Medulla oblongata (tissue), 1 donor: ENCODE data around the gene SPPL2A.
A peak's percentile ranks its signal among the peaks of the same experiment; 100 is the strongest.
"Not testable (repeated sequence)": the region's sequence is repeated elsewhere in the genome, so short reads cannot be mapped to it uniquely, and the experiment has no call there.

ENCODE experiments used
- DNase-seq: peaks from one replicate; pipeline ENCODE4 v3.0.0-alpha.2; 2015; ENCODE audit errors: extremely low spot score

The SPPL2A gene

GRCh38 chr15:50773389-50773788 is 7.9 kb upstream of the SPPL2A start:
- no peak for DNase-seq

- no peak for DNase-seq
Observed at GRCh38 chr15:50767332-50767861, 1.9 kb upstream of the SPPL2A start.

DNA sequence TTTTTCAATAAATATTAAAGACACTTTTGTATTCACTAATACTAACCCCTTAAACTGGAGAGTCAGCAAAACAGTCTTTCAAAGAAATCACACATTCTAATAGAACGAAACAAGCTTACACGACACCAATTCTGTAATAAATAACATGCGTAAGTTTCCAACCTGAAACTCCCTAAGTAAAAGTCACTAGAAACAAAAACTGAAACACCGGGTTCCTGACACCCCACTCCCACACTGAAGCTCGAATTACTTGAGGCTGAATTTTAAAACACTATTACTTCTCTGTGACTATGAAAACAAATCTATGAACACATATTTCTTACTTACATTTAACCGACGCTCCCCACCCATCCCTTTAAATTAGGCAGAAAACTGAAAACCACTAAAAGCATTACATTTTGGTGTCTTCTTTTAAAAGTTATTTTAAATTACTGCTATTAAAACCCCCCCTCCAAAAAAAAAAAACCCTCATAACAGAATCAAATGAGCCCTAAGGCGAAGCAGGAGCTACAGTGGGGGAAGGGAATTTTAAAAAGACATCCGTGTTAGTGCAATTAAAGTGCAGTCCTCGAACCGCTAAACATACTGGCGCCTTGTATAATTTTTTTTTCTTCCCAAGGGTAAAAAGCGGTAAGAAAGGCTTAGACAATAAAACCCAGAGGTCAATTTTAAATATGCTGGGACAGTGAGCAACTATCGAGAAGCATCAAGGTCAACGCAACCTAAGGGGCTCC is 878 bp downstream of the SPPL2A start:
- DNase-seq, result peak; percentile 43

GRCh38 chr15:50758712-50759205 is 6.7 kb downstream of the SPPL2A start:
- no peak for DNase-seq

DNA sequence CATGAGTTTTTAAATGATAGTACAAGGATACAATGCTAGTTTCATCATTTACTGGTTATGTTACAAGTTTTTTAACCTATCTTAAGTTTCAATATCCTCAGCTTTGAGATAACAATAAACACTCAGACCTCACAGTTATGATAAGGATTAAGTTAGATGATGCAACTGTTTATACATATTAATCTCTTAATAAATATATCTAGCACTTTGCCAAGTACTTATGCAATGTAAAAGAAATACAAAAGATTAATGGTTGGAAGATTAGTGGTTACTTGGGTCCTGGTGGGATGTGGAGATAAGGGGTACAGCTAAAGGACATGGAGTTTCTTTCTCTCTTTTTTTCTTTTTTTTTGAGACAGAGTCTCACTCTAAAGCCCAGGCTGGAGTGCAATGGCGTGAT is 12.0 kb downstream of the SPPL2A start:
- DNase-seq, result no peak

DNA sequence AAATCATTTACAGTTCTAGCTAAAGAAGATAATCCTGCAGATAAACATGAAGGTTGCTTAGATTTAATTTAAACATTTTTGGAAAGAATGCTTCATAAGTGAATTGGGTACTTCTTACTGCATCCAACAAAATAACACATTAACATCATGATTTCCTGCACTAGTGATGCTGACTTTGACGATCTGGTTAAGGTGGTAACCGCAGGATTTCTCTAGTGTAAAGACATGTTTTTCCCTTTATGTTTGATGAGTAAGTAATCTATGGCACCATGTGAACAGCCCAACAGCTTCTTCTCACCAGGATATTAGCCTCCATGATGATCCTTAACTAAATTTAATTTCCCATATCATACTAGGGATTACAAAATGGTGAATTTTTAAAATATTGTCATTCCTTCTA is 14.1 kb downstream of the SPPL2A start:
- DNase-seq, result no peak

- no peak for DNase-seq
Observed at GRCh38 chr15:50750227-50750705, 15.2 kb downstream of the SPPL2A start.

DNA sequence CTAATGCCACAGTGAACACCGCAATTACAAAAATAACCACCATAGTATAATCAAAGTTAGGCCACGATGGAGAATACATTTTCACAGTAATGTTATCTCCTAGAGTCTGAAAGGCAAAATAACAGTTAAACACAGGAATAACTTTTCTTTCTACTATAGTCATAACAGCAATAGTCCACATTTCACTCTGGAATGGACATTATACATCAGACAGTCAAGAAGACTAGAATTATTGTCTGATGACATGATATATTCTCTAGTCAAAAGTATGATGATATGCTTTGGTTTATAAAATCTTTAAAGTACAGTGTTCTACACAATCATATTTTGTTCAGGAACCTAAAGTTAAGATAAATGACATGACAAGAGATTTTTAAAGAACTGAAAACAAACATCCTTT is 18.0 kb downstream of the SPPL2A start:
- DNase-seq, result no peak

GRCh38 chr15:50744601-50745000 is 20.9 kb downstream of the SPPL2A start:
- DNase-seq, result no peak

DNA sequence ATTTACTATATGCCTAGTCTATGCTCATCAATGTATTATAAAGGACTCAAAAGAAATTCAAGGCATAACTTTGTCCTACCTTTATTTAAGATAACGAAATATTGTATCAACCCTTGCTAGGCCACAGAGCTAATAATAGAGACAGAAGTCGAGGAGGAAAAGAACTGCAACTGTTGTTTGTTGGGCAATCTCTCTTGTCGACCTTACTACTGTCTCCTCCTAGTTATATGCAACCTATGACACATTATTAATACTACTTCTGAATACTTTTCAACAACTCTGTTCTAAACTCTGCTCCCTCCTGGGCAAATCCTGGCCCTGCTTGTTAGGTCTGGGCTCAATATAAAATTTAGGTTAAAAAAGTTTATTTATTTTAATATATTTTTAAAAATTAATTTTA is 24.6 kb downstream of the SPPL2A start:
- DNase-seq, result no peak

- DNase-seq, result no peak
Observed at GRCh38 chr15:50736823-50737222, 28.7 kb downstream of the SPPL2A start.

DNA sequence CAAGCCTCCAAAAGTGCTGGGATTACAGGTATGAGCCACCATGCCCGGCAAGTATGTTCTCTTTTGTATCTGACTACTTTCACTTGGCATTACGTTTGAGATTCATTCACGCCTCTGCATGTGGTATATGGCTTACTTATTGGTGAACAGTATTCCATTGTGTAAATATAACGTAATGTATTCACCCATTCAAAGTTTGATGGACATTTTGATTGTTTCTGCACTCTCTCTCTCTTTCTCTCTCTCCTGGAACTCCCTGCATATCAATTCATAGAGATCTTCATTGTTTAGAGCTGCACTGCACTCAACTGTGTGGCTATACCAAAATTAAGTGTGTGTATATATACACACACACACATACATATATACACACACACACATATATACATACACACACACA is 30.4 kb downstream of the SPPL2A start:
- no peak for DNase-seq

GRCh38 chr15:50726315-50726714 is 39.2 kb downstream of the SPPL2A start:
- DNase-seq, result no peak

DNA sequence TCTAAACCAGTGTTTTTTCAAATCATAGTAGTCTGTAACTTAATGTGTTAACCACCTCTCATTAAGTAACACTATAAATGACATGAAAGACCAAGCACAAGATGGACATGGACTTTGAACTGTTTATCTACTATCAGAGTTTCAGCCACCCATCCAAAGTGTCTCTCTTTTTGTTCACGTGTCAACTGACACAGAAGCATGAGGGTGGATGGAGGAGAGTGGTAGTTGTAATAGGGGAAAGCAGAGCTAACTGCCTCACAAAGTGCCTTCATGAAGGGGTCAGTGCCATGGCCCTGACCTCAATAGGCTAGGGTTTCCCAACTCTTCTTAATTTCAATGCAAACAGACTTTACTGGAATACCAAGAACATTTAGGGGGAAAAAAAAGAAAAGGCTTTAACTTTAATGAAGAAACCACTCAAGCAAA is 46.8 kb downstream of the SPPL2A start:
- DNase-seq, result no peak

DNA sequence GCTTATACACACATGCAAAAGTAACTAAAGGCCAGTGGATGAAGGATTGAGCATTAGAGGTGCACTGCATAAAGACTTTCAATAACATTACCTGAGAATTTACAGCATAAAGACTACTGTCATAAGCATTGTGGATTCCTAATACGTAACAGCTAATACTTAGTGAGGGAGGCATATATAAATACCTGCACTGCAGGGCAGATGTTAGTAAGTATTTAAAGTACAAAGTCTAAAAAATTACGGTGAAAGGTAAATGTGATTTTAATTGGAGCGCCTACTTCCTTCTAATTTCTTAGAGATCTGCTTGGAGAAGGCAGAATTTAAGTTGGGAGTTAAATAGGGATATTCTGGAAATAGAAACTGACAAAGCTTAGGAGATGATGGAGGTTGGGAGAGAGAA is 53.5 kb downstream of the SPPL2A start:
- no peak for DNase-seq

GRCh38 chr15:50710585-50710984 is 54.9 kb downstream of the SPPL2A start:
- DNase-seq, result no peak

GRCh38 chr15:50707878-50708427 is 57.6 kb downstream of the SPPL2A start:
- DNase-seq, result no peak

GRCh38 chr15:50702762-50703334 is 62.7 kb downstream of the SPPL2A start:
- no peak for DNase-seq

DNA sequence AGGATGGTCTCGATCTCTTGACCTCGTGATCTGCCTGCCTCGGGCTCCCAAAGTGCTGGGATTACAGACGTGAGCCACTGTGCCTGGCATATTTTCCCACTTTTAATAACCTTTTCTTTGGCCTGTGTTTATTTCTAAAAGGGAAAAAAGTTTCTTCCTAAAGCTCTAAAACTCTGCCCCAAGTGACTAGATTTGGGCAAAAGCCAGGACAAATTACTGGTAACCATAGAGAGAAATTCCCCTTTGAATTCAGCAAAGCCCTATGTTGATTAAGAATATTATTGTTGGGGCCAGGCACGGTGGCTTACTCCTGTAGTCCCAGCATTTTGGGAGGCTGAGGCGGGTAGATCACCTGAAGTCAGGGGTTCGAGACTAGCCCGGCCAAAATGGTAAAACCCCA is 67.4 kb downstream of the SPPL2A start:
- DNase-seq, result no peak

GRCh38 chr15:50697109-50697797 is 68.3 kb downstream of the SPPL2A start:
- DNase-seq, result no peak

- DNase-seq, result not testable (repeated sequence)
Observed at GRCh38 chr15:50694634-50695165, 70.8 kb downstream of the SPPL2A start.
